ENCODE measurements around the gene NUP62.
"Not testable (repeated sequence)": the region's sequence is repeated elsewhere in the genome, so short reads cannot be mapped to it uniquely, and the experiment has no call there.

NUP62 gene

GRCh38 chr19:49951806-49952478, 22.6 kb upstream of the NUP62 start:
- no peak for DNase-seq (ENCODE audit: low read depth)

DNA sequence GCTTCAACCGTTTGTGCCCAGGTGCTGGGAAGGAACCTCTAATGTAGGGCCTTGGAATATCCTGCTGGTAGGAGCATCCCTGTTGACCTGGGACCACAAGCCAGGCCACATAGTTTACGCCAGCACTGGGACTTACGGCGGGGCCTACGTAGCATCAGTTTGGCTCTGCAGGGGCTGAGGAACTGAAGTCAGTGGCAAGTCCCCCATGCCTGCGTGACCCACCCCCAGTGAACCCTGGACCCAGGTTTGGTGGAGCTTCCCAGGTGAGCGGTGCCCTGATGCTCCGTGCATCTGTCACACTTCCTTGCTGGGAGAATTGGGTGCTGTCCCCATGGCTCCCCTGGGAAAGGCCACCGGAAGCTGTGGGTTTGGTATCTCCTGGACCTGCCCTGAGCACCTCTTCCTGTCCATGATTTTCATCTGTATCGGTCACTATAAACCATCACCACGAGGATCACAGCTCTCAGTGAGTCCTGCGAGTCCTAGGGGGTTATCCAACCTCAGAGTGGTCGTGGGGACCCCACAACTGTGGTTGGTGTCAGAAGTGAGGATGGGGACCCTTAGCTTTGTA, 21.7 kb upstream of the NUP62 start:
- DNase-seq (ENCODE audit: low read depth) = no peak

- DNase-seq (ENCODE audit: low read depth) = no peak
Measured at GRCh38 chr19:49950590-49950948, 21.3 kb upstream of the NUP62 start.

- no peak for DNase-seq (ENCODE audit: low read depth)
Measured at GRCh38 chr19:49949742-49950589, 20.7 kb upstream of the NUP62 start.

- no peak for DNase-seq (ENCODE audit: low read depth)
Measured at GRCh38 chr19:49946415-49946814, 17.1 kb upstream of the NUP62 start.

- not testable (repeated sequence) for DNase-seq (ENCODE audit: low read depth)
Measured at GRCh38 chr19:49944567-49944966, 15.3 kb upstream of the NUP62 start.

DNA sequence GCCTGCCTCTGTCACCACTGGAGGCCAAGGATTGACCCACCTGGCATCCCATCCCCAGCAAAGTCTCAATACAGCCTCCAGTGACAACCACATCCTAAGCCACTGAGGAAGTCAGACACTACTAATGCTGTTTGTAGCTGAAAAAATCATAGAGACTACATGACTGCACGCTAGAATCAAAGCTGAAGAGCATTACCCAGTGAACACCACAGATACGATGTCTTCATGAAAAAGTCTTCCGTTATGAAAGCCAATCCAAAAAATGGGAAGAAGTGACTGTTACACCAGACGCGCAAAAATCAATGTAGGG, 11.1 kb upstream of the NUP62 start:
- DNase-seq (ENCODE audit: low read depth) = no peak

DNA sequence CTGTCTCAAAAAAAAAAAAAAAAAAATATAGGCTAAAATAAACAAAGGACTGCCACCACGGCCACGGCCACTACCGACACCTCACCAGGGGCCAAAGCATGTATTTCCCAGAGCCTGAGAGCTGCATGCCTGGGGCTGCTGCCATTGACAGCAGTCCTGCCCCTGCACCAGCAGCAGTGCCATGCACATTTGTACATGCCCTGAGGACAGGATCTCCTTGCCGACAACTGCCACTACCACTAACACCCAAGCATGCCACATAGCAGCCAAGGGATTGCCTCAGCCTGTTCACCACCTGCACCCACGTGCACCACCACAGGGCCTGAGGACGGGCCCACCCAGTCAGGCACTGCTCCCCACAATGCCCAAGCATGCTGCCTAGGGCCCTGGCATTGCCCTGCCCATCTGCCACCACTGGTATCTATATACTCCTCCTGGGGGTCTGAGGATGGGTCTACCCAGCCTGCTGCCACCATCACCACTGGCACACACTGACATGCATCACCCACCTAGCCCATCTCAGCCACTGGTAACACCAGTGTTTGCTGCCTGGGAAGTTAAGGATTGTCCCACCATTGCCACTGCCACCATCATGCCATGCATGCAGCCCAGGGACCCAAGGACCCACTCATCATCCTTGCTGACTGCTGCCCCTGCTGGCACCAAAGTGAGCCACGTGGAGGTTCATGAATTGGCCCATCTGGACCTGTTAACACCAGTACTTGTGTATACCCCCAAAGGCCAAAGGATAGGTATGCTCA, 10.6 kb upstream of the NUP62 start:
- no peak for DNase-seq (ENCODE audit: low read depth)

GRCh38 chr19:49938662-49939061, 9.4 kb upstream of the NUP62 start:
- DNase-seq (ENCODE audit: low read depth) = no peak

- peak; percentile 48 for DNase-seq (ENCODE audit: low read depth)
Measured at GRCh38 chr19:49937750-49938381, 8.6 kb upstream of the NUP62 start.

- DNase-seq (ENCODE audit: low read depth) = no peak
Measured at GRCh38 chr19:49936549-49936948, 7.2 kb upstream of the NUP62 start.

DNA sequence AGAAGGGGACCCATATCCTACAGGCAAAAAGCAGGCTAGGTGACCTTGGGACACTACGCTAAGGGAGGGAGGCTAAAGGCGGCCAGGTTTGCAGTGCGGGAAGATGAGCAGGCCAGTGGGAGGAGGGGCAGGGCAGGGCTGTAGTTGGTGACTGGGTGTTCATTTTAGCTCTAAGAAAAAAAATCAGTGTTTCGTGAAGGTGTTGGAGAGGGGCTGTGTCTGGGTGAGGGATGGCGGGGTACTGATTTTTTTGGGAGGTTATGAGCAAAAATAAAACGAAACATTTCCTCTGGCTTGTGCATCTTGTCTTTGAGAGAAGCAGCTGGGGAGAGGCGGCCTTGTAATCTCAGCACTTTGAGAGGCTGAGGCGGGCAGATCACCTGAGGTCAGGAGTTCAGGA, 4.3 kb upstream of the NUP62 start:
- DNase-seq (ENCODE audit: low read depth) = no peak

- no peak for DNase-seq (ENCODE audit: low read depth)
Measured at GRCh38 chr19:49932731-49933131, 3.4 kb upstream of the NUP62 start.

GRCh38 chr19:49932041-49932451, 2.7 kb upstream of the NUP62 start:
- no peak for DNase-seq (ENCODE audit: low read depth)

GRCh38 chr19:49931293-49932040, 2.2 kb upstream of the NUP62 start:
- no peak for DNase-seq (ENCODE audit: low read depth)

GRCh38 chr19:49930483-49931011, 1.2 kb upstream of the NUP62 start:
- DNase-seq (ENCODE audit: low read depth) = no peak

DNA sequence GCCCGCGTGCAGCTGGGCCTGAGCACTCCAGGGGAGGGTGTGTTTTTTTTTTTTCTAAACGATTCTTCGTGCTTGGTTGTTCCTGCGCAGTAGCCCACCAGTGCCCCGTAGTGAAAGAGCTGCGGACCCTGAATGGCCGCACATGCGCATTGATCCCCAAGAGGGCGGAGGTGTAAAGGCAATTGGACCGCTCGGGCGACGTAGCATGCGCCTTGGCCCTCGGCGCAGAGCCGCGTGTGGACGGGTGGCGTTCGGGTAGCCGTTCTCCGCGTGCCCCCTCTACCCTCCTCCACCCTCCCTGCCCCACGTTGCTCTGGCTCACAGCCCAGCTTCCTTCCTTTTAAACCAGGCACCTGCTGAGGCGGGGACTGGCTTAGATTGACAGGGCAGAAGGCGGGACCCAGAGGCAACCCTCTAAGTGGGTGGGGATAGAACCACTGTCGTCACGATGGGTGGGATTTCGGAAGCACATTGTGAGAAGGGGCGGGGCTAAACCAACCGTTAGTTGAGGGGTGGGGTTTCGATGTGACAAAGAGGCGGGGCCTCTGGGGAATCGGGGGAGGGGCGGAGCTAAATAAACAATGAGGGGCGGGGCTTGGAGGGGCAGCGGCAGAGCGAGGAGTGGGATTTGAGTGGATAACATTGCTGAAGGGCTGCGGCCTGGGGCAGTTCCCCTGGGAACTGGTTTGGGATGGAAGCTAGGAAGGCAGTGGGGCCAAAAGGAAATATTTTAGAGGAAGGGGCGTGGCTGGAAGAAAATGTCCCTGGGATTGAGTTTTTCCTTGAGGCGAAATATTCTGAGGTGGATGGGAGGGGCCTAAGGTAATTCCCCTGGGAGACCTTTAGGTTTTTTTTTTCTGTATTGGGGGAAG, 543 bp upstream of the NUP62 start:
- peak; percentile 95 for DNase-seq (ENCODE audit: low read depth)

DNA sequence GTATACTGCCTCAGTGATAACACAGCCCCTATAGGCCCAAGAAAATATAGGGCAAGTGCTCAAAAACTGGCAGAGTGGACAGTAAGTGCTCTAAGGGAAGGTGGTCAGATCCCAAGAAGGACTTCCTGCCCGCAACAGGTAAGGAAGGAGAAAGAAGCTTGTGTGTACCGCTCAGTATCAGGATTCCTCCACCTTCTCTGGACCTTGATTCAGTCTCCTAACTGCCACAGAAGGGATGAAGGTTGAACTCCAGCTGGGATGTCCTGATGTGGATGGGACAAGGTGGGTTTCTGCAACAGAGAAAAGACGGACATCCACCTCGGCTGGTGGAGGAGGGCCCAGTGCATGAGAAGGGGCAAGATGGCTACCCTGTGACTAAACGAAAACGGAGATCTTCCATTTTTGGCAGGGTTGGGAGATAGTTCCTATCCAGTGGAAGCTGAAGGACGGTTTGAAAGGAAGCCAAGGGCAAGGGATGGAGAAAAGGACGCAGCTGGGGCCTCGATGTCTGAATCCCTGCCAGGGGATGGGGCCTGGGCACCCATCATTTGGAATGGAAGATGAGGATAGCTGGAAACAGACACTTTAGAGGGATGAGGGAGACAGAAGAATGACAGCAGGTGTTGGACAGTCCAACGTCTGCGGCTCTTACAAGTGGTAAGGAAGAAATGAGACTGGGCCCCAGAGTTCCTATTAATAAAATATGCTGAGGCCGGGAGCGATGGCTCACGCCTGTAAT, 1.6 kb downstream of the NUP62 start:
- no peak for DNase-seq (ENCODE audit: low read depth)

GRCh38 chr19:49926515-49926914, 2.8 kb downstream of the NUP62 start:
- no peak for DNase-seq (ENCODE audit: low read depth)

DNA sequence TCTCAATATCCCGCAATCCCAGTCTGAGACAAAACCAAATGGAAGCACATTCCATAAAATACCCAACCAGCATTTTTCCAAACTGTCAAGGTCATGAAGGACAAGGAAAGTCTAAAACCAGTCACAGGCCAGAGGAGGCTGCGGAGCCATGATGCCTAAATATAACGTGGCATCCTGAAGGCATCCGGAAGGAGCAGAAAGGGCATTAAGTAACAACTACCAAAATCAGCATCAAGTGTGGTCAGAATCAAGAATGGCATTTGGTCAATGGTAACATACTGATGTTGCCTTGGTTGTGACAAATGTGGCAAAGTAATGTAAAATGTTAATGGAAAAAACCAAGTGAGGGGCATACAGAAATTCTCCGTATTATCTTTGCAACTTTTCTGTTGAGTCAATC, 3.8 kb downstream of the NUP62 start:
- no peak for DNase-seq (ENCODE audit: low read depth)
